Retinal pigment epithelial cell (primary cell): ENCODE results near the gene CNDP1.

Experiments
- DNase-seq: peaks from one replicate; pipeline ENCODE4 v3.0.0-alpha.2; 2010; ENCODE audit warnings: low read depth
- H3K4me3 ChIP-seq: 2 replicates; pipeline ENCODE4 v1.5.1; 2011; ENCODE audit warnings: mild to moderate bottlenecking, low read length, control low read depth, moderate library complexity
- CTCF ChIP-seq: conservative IDR thresholded peaks from 2 replicates; pipeline ENCODE4 v1.5.1; 2011; ENCODE audit warnings: low read depth, low read length, control low read depth, inconsistent platforms

Gene CNDP1

GRCh38 chr18:74515620-74516231 is 18.6 kb upstream of the CNDP1 start:
- H3K4me3 ChIP-seq = no peak overlapping the region
- TF ChIP-seq CTCF = no peak
- DNase-seq = no peak

GRCh38 chr18:74516271-74517235 is 17.7 kb upstream of the CNDP1 start:
- no peak for DNase-seq
- no peak for TF ChIP-seq CTCF
- no peak overlapping the region for H3K4me3 ChIP-seq

- no peak for TF ChIP-seq CTCF
- H3K4me3 ChIP-seq = no peak overlapping the region
- DNase-seq = no peak
Measured at GRCh38 chr18:74517236-74517630, 17.1 kb upstream of the CNDP1 start.

GRCh38 chr18:74518456-74519295 is 15.6 kb upstream of the CNDP1 start:
- TF ChIP-seq CTCF = no peak
- DNase-seq = no peak
- no peak overlapping the region for H3K4me3 ChIP-seq

GRCh38 chr18:74519320-74520095 is 14.8 kb upstream of the CNDP1 start:
- no peak for TF ChIP-seq CTCF
- no peak for DNase-seq
- no peak overlapping the region for H3K4me3 ChIP-seq

GRCh38 chr18:74520096-74520833 is 14.0 kb upstream of the CNDP1 start:
- no peak for TF ChIP-seq CTCF
- H3K4me3 ChIP-seq = no peak overlapping the region
- DNase-seq = no peak
